Colon (tissue), 2 donors: ENCODE results near the gene CFD.
"Not testable (repeated sequence)": the region's sequence is repeated elsewhere in the genome, so short reads cannot be mapped to it uniquely, and the experiment has no call there.

ENCODE experiments used
- FAIRE-seq: peaks from 2 replicates; lab custom pipeline; 2012; peaks lifted over from hg19 to GRCh38; lab: Jason Lieb, UNC
- donor health status: control.
- donor health status: control.

The CFD gene

GRCh38 chr19:858868-859843 lies at the start of gene CFD:
Gene CFD (plus strand): TSS chr19:859664. CDS start chr19:859690, 26 bp downstream.
- FAIRE-seq: no peak

GRCh38 chr19:810077-810855 lies 49.2 kb upstream of the CFD start:
- FAIRE-seq: no peak

- FAIRE-seq: no peak
Measured at GRCh38 chr19:810883-811489, 48.5 kb upstream of the CFD start.

GRCh38 chr19:811506-812048 lies 47.9 kb upstream of the CFD start:
- FAIRE-seq: no peak

GRCh38 chr19:812049-812746 lies 47.3 kb upstream of the CFD start:
- FAIRE-seq: no peak

- no peak for FAIRE-seq
Measured at GRCh38 chr19:812747-813218, 46.7 kb upstream of the CFD start.

GRCh38 chr19:813219-814151 lies 46.0 kb upstream of the CFD start:
- FAIRE-seq: no peak

GRCh38 chr19:814152-815078 lies 45.0 kb upstream of the CFD start:
- no peak for FAIRE-seq

GRCh38 chr19:815079-815774 lies 44.2 kb upstream of the CFD start:
- no peak for FAIRE-seq

- no peak for FAIRE-seq
Measured at GRCh38 chr19:815775-816499, 43.5 kb upstream of the CFD start.

- FAIRE-seq: no peak
Measured at GRCh38 chr19:816500-816857, 43.0 kb upstream of the CFD start.

GRCh38 chr19:820212-820611 lies 39.3 kb upstream of the CFD start:
- not testable (repeated sequence) for FAIRE-seq

GRCh38 chr19:821231-821824 lies 38.1 kb upstream of the CFD start:
- FAIRE-seq: no peak

- no peak for FAIRE-seq
Measured at GRCh38 chr19:821825-822503, 37.5 kb upstream of the CFD start, which contains the start of gene PLPPR3. Gene PLPPR3 (minus strand): TSS chr19:821955. CDS start chr19:821559, 396 bp downstream.

GRCh38 chr19:823565-824121 lies 35.8 kb upstream of the CFD start:
- no peak for FAIRE-seq

GRCh38 chr19:824885-825284 lies 34.6 kb upstream of the CFD start:
- FAIRE-seq: no peak
